ENCODE results near the gene TRAPPC12.

TRAPPC12 gene

GRCh38 chr2:3459185-3460015, 79.9 kb downstream of the TRAPPC12 start:
- no peak for DNase-seq (ENCODE audit: low read depth)
- Histone ChIP-seq H3K4me1 (ENCODE audit: control insufficient read depth, insufficient read depth, low read length) (peaks cover 6% of the 10 kb centered on the region), H3K4me3 (ENCODE audit: low read length) (no peak overlapping the region), H3K9ac (ENCODE audit: low read length) (no peak overlapping the region), H3K36me3 (ENCODE audit: control insufficient read depth, insufficient read depth, low read length, severe bottlenecking) (peaks cover 34% of the 10 kb centered on the region), H3K27me3 (replicated peaks; ENCODE audit: control insufficient read depth, insufficient read depth, low read length) (no peaks in the 10 kb centered on the region), H3K9me3 (ENCODE audit: control insufficient read depth, low read length) (no peaks in the 10 kb centered on the region)

DNA sequence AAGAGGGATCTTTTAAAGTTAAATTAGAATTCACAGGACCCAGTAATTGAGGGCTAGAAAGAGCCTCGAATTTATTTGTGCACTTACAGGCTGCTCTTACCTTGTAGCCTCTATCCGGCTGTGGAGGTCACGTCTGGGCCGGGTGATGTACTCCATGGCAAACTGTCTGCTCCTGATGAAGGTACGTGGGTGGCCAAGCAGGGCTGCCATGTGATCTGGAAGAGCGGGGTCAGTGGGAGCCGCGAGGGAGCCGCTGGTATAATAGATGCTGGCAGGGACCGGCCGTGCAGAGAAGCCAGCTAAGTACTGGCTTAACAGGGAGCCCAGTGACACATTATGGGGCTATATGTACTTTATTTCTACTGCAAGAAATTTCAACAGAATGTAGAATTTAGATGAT, 80.7 kb downstream of the TRAPPC12 start:
- Histone ChIP-seq H3K36me3 (ENCODE audit: control insufficient read depth, insufficient read depth, low read length, severe bottlenecking) (peaks cover 34% of the 10 kb centered on the region), H3K27me3 (replicated peaks; ENCODE audit: control insufficient read depth, insufficient read depth, low read length) (no peaks in the 10 kb centered on the region), H3K4me1 (ENCODE audit: control insufficient read depth, insufficient read depth, low read length) (peaks cover 13% of the 10 kb centered on the region), H3K9me3 (ENCODE audit: control insufficient read depth, low read length) (no peaks in the 10 kb centered on the region), H3K4me3 (ENCODE audit: low read length) (no peak overlapping the region), H3K9ac (ENCODE audit: low read length) (no peak overlapping the region)
- DNase-seq (ENCODE audit: low read depth): no peak

DNA sequence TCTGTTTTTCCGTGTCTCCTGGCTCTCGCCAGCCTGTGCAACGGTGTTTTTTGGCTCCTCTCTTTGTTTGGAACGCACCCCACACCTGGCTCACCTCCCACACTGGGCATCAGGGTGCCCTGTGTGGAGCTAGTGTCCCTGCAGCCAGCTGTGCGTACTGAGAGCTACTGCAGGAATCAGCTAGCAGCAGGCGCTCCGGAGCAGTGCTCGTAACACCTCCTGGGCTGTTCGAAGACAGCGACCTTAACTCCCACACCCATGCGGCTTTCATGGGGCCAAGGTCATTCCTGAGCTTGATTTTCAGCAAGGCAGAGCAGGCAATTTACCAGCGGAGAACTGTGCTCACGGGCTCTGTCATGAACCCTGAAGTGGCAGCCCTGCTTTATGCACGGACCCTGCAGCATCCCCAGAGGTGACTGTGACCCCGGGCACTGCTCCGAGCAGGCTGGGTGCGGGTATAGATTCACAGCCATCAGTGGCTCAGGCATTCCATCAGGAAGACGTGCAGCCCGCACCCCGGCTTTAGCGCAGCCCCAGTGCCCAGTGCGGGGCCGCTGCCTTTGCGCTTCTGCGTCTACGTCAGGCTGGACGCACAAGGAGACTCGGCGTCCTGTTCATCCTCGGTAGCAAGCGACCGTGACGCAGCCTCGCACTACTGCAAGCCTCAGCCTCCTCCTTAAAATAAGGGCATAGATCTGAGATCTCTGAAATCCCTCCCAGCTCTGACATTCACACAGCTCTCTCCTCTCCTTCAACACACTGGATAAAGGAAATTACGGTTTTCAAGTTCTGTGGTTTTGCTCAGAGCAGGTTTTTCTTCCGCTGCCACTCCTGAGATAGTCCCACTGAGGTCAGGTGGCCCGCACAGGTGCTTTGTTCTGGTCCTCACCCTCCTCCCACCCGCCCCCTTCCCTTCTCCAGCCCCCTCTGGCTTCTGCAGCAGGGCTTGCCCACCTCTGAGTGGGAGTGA, 81.6 kb downstream of the TRAPPC12 start:
- Histone ChIP-seq H3K4me3 (ENCODE audit: low read length) (no peak overlapping the region), H3K4me1 (ENCODE audit: control insufficient read depth, insufficient read depth, low read length) (peaks cover 22% of the 10 kb centered on the region), H3K9ac (ENCODE audit: low read length) (peak overlapping the region; percentile 70), H3K9me3 (ENCODE audit: control insufficient read depth, low read length) (no peaks in the 10 kb centered on the region), H3K27me3 (replicated peaks; ENCODE audit: control insufficient read depth, insufficient read depth, low read length) (no peaks in the 10 kb centered on the region), H3K36me3 (ENCODE audit: control insufficient read depth, insufficient read depth, low read length, severe bottlenecking) (peaks cover 29% of the 10 kb centered on the region)
- no peak for DNase-seq (ENCODE audit: low read depth)

GRCh38 chr2:3461801-3462492, 82.5 kb downstream of the TRAPPC12 start:
- Histone ChIP-seq H3K36me3 (ENCODE audit: control insufficient read depth, insufficient read depth, low read length, severe bottlenecking) (peaks cover 22% of the 10 kb centered on the region), H3K27me3 (replicated peaks; ENCODE audit: control insufficient read depth, insufficient read depth, low read length) (no peaks in the 10 kb centered on the region), H3K4me1 (ENCODE audit: control insufficient read depth, insufficient read depth, low read length) (peaks cover 31% of the 10 kb centered on the region), H3K9ac (ENCODE audit: low read length) (peak overlapping the region; percentile 70), H3K9me3 (ENCODE audit: control insufficient read depth, low read length) (no peaks in the 10 kb centered on the region), H3K4me3 (ENCODE audit: low read length) (peak overlapping the region; percentile 60)
- DNase-seq (ENCODE audit: low read depth): peak; percentile 89

DNA sequence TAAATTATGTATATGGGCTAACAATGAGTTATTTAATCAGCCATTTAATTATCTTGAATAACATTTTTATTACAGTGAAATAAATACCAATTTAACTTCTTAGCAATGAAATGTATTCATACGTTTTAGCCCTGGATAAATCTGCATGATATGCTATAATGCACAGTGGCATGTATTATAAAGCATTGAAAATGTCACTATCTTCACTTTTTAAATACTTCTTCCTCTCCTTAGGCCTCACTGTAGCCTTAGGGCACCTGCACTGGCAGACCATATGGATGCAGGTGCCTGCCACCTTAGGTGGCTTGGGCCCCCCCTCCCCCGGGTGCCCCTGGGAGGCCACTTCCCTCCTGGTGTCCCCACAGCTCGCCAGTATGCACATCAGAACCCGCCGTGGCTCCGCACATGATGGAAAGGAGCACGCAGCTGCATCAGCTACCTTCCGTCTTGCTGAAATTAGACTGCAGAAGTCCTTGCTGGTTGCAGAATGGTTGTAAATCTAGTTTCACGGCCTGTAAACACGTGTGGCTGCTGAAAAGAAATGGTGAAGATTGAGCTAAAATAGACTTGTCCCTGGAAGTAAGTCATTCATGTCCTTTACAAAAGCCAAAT, 83.1 kb downstream of the TRAPPC12 start:
- no peak for DNase-seq (ENCODE audit: low read depth)
- Histone ChIP-seq H3K4me3 (ENCODE audit: low read length) (no peak overlapping the region), H3K27me3 (replicated peaks; ENCODE audit: control insufficient read depth, insufficient read depth, low read length) (no peaks in the 10 kb centered on the region), H3K9me3 (ENCODE audit: control insufficient read depth, low read length) (no peaks in the 10 kb centered on the region), H3K9ac (ENCODE audit: low read length) (no peak overlapping the region), H3K4me1 (ENCODE audit: control insufficient read depth, insufficient read depth, low read length) (peaks cover 33% of the 10 kb centered on the region), H3K36me3 (ENCODE audit: control insufficient read depth, insufficient read depth, low read length, severe bottlenecking) (peaks cover 22% of the 10 kb centered on the region)

GRCh38 chr2:3463186-3463835, 83.8 kb downstream of the TRAPPC12 start:
- no peak overlapping the region for H3K9ac ChIP-seq (ENCODE audit: low read length)
- no peaks in the 10 kb centered on the region for H3K9me3 ChIP-seq (ENCODE audit: control insufficient read depth, low read length)
- H3K4me3 ChIP-seq (ENCODE audit: low read length): no peak overlapping the region
- DNase-seq (ENCODE audit: low read depth): no peak
- peaks cover 33% of the 10 kb centered on the region for H3K4me1 ChIP-seq (ENCODE audit: control insufficient read depth, insufficient read depth, low read length)
- no peaks in the 10 kb centered on the region for H3K27me3 ChIP-seq (replicated peaks; ENCODE audit: control insufficient read depth, insufficient read depth, low read length)
- peaks cover 21% of the 10 kb centered on the region for H3K36me3 ChIP-seq (ENCODE audit: control insufficient read depth, insufficient read depth, low read length, severe bottlenecking)

GRCh38 chr2:3463944-3464343, 84.5 kb downstream of the TRAPPC12 start:
- Histone ChIP-seq H3K36me3 (ENCODE audit: control insufficient read depth, insufficient read depth, low read length, severe bottlenecking) (peaks cover 21% of the 10 kb centered on the region), H3K9me3 (ENCODE audit: control insufficient read depth, low read length) (no peaks in the 10 kb centered on the region), H3K27me3 (replicated peaks; ENCODE audit: control insufficient read depth, insufficient read depth, low read length) (no peaks in the 10 kb centered on the region), H3K4me3 (ENCODE audit: low read length) (no peak overlapping the region), H3K9ac (ENCODE audit: low read length) (no peak overlapping the region), H3K4me1 (ENCODE audit: control insufficient read depth, insufficient read depth, low read length) (peaks cover 33% of the 10 kb centered on the region)
- DNase-seq (ENCODE audit: low read depth): no peak

DNA sequence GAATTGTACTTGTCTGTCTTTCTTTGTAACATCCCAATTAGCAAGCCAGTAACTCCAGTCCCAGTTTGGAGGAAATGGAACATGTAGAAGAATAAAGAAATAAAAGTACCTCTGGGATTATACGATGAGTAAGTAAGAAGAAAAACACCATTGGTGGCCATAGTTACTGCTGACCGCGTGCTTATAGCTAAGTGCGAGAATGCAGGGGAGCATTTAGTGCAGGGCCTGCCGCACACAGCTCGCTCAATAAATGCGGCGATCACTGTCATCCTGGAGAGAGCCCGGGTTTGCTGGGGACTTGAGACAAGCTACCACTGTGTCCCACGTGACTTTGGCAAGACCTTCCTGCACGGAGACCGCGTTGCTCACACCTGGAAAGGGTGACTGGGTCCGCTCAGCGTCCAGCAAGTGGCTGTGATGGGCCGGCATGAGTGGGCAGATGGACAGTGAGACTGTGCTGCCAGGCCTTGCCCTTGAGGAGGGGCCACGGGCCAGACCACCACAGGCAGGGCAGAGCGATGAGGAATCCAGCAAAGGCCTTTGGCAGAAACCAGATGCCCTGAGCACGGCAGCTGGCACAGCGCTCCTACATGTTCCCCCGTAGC, 85.0 kb downstream of the TRAPPC12 start:
- Histone ChIP-seq H3K4me3 (ENCODE audit: low read length) (no peak overlapping the region), H3K9me3 (ENCODE audit: control insufficient read depth, low read length) (no peaks in the 10 kb centered on the region), H3K4me1 (ENCODE audit: control insufficient read depth, insufficient read depth, low read length) (peaks cover 38% of the 10 kb centered on the region), H3K27me3 (replicated peaks; ENCODE audit: control insufficient read depth, insufficient read depth, low read length) (no peaks in the 10 kb centered on the region), H3K9ac (ENCODE audit: low read length) (no peak overlapping the region), H3K36me3 (ENCODE audit: control insufficient read depth, insufficient read depth, low read length, severe bottlenecking) (peaks cover 21% of the 10 kb centered on the region)
- DNase-seq (ENCODE audit: low read depth): no peak

- DNase-seq (ENCODE audit: low read depth): no peak
- Histone ChIP-seq H3K27me3 (replicated peaks; ENCODE audit: control insufficient read depth, insufficient read depth, low read length) (no peaks in the 10 kb centered on the region), H3K36me3 (ENCODE audit: control insufficient read depth, insufficient read depth, low read length, severe bottlenecking) (peaks cover 19% of the 10 kb centered on the region), H3K9me3 (ENCODE audit: control insufficient read depth, low read length) (no peaks in the 10 kb centered on the region), H3K4me1 (ENCODE audit: control insufficient read depth, insufficient read depth, low read length) (peaks cover 46% of the 10 kb centered on the region), H3K4me3 (ENCODE audit: low read length) (peak overlapping the region; percentile 19), H3K9ac (ENCODE audit: low read length) (peak overlapping the region; percentile 67)
Observed at GRCh38 chr2:3465328-3465727, 85.8 kb downstream of the TRAPPC12 start.

- Histone ChIP-seq H3K9ac (ENCODE audit: low read length) (peak overlapping the region; percentile 67), H3K36me3 (ENCODE audit: control insufficient read depth, insufficient read depth, low read length, severe bottlenecking) (peaks cover 19% of the 10 kb centered on the region), H3K9me3 (ENCODE audit: control insufficient read depth, low read length) (no peaks in the 10 kb centered on the region), H3K27me3 (replicated peaks; ENCODE audit: control insufficient read depth, insufficient read depth, low read length) (no peaks in the 10 kb centered on the region), H3K4me1 (ENCODE audit: control insufficient read depth, insufficient read depth, low read length) (peaks cover 53% of the 10 kb centered on the region), H3K4me3 (ENCODE audit: low read length) (peak overlapping the region; percentile 19)
- DNase-seq (ENCODE audit: low read depth): peak; percentile 94
Observed at GRCh38 chr2:3465844-3466481, 86.5 kb downstream of the TRAPPC12 start.
